Kidney (tissue), 14 donors: Measurements from ENCODE around the gene CDK14. TPM values are rescaled to one million over a fixed set of nuclear protein-coding genes. Genes with fewer than 3 reads are reported as not detected.

Source experiments
- DNase-seq, 5 donors: peaks; one replicate each; pipeline ENCODE4 v3.0.0-alpha.2; 2013 to 2020
- FAIRE-seq: peaks from 2 replicates; lab custom pipeline; 2012; peaks lifted over from hg19 to GRCh38; lab: Jason Lieb, UNC
- H3K27ac ChIP-seq, 2 donors: one replicate each; pipeline ENCODE4 v1.7.0; 2013; ENCODE audit warnings: low read depth in 2 of 2, low read length in 2 of 2, inconsistent platforms in 1 of 2
- H3K27me3 ChIP-seq: one replicate; pipeline ENCODE4 v1.7.1; 2013; ENCODE audit warnings: low read length, inconsistent platforms; ENCODE audit not compliant: control insufficient read depth, insufficient read depth
- H3K36me3 ChIP-seq, 3 donors: one replicate each; pipeline versions ENCODE4 v1.7.0 to v1.7.1; 2013; ENCODE audit warnings: low read length in 3 of 3, control low read depth in 1 of 3, inconsistent platforms in 1 of 3; ENCODE audit not compliant: insufficient read depth in 3 of 3, control insufficient read depth in 2 of 3
- H3K4me1 ChIP-seq, 3 donors: one replicate each; pipeline versions ENCODE4 v1.7.0 to v1.7.1; 2013; ENCODE audit warnings: low read length in 3 of 3, inconsistent platforms in 1 of 3, low read depth in 1 of 3; ENCODE audit not compliant: control insufficient read depth in 2 of 3, insufficient read depth in 2 of 3
- H3K4me3 ChIP-seq, 3 donors: one replicate each; pipeline versions ENCODE4 v1.7.0 to v1.8.1; 2013; ENCODE audit warnings: low read length in 3 of 3, control low read depth in 1 of 3, inconsistent platforms in 1 of 3
- H3K9ac ChIP-seq, 3 donors: one replicate each; pipeline versions ENCODE4 v1.7.0 to v1.7.1; 2013; ENCODE audit warnings: low read length in 3 of 3, control low read depth in 1 of 3, inconsistent platforms in 1 of 3
- H3K9me3 ChIP-seq, 3 donors: one replicate each; pipeline versions ENCODE4 v1.7.0 to v1.7.1; 2013; ENCODE audit warnings: low read length in 3 of 3, control low read depth in 1 of 3, inconsistent platforms in 1 of 3; ENCODE audit not compliant: control insufficient read depth in 2 of 3, insufficient read depth in 1 of 3
- intact Hi-C: fragments of 100-400 bp; cut with DNase I; formaldehyde crosslinking; loops from one replicate; pipeline ENCODE4 v1.11.1; 2022
- polyA plus RNA-seq: library from polyadenylated mRNA; stranded (reverse); fragments of 350-450 nt; fragmentation: Illumina TruSeq; extraction: RNeasy Lipid Tissue Mini Kit (QIAGEN cat#74804); gene quantifications from one replicate; pipeline ENCODE4 v1.2.3, GENCODE V29; 2014; ENCODE audit warnings: low read depth, low replicate concordance; ENCODE audit not compliant: insufficient read depth
- total RNA-seq: library from RNA; stranded (reverse); fragmentation: NEBNext Ultra II Directional; extraction: Animal tissue kit (Norgen Biotek cat#: 25700); gene quantifications from one replicate; pipeline ENCODE4 v1.2.1, GENCODE V29; 2021
- TF ChIP-seq, protein P1 (sequence below): IDR thresholded peaks from 3 replicates; pipeline ENCODE4 v1.5.1; 2012; ENCODE audit warnings: mild to moderate bottlenecking, moderate library complexity, borderline replicate concordance; ENCODE audit not compliant: insufficient read depth; ENCODE audit errors: extremely low read depth
- donor health status: control.
- donor health status: control.
- donor health status: control.
- donor health status: control.
- donor health status: control.
- donor health status: DM: yes; HTN: yes; CAD: no.
- donor health status: Normal renal cell carcinoma (clear cell type).

The CDK14 gene
- total and polyA plus RNA-seq, 2 donors from 2014 or later = 11.9 to 33.9 TPM

DNA sequence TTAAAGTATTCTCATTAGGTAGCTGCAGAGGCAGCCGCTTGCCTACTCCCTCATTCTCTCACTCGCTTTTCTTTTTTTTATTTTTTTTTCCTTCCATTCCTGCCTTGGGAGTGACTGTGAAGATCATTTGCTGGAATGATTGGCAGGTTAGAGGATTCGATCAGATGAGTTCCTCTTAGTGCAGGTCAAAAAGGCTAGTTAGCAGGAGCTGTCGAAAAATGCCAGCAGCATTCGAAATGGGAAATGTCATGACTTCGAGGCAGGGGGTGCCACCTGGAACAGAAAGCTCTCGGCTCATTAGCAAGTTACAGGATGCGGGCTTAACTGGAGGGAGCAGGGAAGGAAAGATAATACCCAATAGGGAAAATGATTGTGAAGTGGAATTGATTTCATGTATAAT is 530.6 kb downstream of the CDK14 start:
- Histone ChIP-seq H3K9ac (no peak overlapping the region), H3K4me1 (peaks cover 0 to 8% (median 2%) of the 10 kb centered on the region in 3 donors), H3K27ac (no peak overlapping the region), H3K27me3 (no peaks in the 10 kb centered on the region), H3K36me3 (no peaks in the 10 kb centered on the region), H3K4me3 (no peak overlapping the region), H3K9me3 (no peaks in the 10 kb centered on the region)
- DNase-seq (peak in 1 of 5 donors; percentile 32), FAIRE-seq (no peak)
- TF ChIP-seq, protein P1, sequence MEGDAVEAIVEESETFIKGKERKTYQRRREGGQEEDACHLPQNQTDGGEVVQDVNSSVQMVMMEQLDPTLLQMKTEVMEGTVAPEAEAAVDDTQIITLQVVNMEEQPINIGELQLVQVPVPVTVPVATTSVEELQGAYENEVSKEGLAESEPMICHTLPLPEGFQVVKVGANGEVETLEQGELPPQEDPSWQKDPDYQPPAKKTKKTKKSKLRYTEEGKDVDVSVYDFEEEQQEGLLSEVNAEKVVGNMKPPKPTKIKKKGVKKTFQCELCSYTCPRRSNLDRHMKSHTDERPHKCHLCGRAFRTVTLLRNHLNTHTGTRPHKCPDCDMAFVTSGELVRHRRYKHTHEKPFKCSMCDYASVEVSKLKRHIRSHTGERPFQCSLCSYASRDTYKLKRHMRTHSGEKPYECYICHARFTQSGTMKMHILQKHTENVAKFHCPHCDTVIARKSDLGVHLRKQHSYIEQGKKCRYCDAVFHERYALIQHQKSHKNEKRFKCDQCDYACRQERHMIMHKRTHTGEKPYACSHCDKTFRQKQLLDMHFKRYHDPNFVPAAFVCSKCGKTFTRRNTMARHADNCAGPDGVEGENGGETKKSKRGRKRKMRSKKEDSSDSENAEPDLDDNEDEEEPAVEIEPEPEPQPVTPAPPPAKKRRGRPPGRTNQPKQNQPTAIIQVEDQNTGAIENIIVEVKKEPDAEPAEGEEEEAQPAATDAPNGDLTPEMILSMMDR = no peak
- intact Hi-C loops = no loop called here

DNA sequence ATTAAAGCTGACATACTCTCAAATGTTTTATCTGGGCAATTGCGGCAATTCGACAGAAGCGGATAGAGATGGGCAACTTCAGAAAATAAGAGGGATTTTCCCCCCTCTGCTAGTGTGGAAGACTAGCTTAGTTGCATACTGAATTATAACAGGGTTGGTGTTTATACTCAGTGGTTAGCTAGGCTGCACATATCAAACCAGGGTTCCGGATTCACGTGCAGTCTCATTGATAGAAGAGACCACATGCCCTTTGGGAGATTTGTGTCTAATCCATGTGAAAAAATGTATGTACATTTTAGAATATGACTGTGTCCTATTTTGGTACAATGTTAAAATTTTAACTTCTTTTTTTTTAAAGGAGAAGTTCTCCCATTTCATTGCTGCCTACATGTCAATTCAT is 531.2 kb downstream of the CDK14 start:
- DNase-seq (no peak), FAIRE-seq (no peak)
- Histone ChIP-seq H3K9ac (no peak overlapping the region), H3K36me3 (no peaks in the 10 kb centered on the region), H3K4me1 (peaks cover 0 to 8% (median 2%) of the 10 kb centered on the region in 3 donors), H3K4me3 (no peak overlapping the region), H3K27me3 (no peaks in the 10 kb centered on the region), H3K27ac (no peak overlapping the region), H3K9me3 (no peaks in the 10 kb centered on the region)
- TF ChIP-seq, protein P1 = no peak
- intact Hi-C loops = no loop called here

DNA sequence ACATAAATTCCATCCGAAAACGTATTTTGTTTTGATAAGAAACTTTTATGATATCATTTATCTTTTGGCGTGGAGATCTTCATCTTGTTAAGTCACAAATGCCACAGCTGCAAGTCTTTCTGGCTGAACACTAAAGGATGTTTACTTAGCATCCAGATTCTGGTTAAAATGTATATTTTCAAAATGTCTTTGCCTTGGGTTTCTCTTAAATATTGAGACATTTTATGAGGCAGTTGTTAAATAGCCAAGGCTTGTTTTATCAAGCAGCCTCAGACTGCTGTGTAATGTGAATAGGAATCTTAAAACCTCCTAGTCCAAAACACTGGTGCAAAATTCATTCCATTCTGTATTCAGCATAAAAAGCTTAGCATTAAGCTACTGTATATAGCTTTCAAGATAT is 531.8 kb downstream of the CDK14 start:
- Histone ChIP-seq H3K27ac (no peak overlapping the region), H3K9me3 (no peaks in the 10 kb centered on the region), H3K9ac (no peak overlapping the region), H3K4me1 (peaks cover 0 to 8% (median 2%) of the 10 kb centered on the region in 3 donors), H3K4me3 (no peak overlapping the region), H3K27me3 (no peaks in the 10 kb centered on the region), H3K36me3 (no peaks in the 10 kb centered on the region)
- DNase-seq (peak in 2 of 5 donors; percentile 62 to 80), FAIRE-seq (no peak)
- TF ChIP-seq, protein P1 = no peak
- intact Hi-C loops = no loop called here
